ENCODE results near the gene TMC3.

GRCh38 chr15:81312790-81313543, 61.0 kb downstream of the TMC3 start:
- TF ChIP-seq EZH2 (IDR thresholded peaks at IDR 0.05; ENCODE audit: insufficient read depth, poor library complexity, severe bottlenecking): no peak
- no peak for TF ChIP-seq EZH2phosphoT487 (IDR thresholded peaks at IDR 0.05; ENCODE audit: insufficient read depth, low read depth)
